ENCODE data around the gene ANKRD55.
"Not testable (repeated sequence)": the region's sequence is repeated elsewhere in the genome, so short reads cannot be mapped to it uniquely, and the experiment has no call there.

The ANKRD55 gene

GRCh38 chr5:56233230-56233629, at the start of gene ANKRD55:
ANKRD55 (minus strand) TSS chr5:56233330; CDS start chr5:56232913, 417 bp downstream.
- no peak for DNase-seq

- no peak for DNase-seq
Measured at GRCh38 chr5:56282216-56282615, 49.1 kb upstream of the ANKRD55 start.

GRCh38 chr5:56281489-56282165, 48.5 kb upstream of the ANKRD55 start:
- DNase-seq = no peak

- no peak for DNase-seq
Measured at GRCh38 chr5:56279979-56280378, 46.8 kb upstream of the ANKRD55 start.

- DNase-seq = no peak
Measured at GRCh38 chr5:56279291-56279690, 46.2 kb upstream of the ANKRD55 start.

GRCh38 chr5:56278335-56278753, 45.2 kb upstream of the ANKRD55 start:
- no peak for DNase-seq

GRCh38 chr5:56277573-56277972, 44.4 kb upstream of the ANKRD55 start:
- no peak for DNase-seq

- DNase-seq = no peak
Measured at GRCh38 chr5:56273376-56273955, 40.3 kb upstream of the ANKRD55 start.

GRCh38 chr5:56272765-56273164, 39.6 kb upstream of the ANKRD55 start:
- no peak for DNase-seq

- peak; percentile 91 for DNase-seq
Measured at GRCh38 chr5:56270568-56271392, 37.6 kb upstream of the ANKRD55 start.

- DNase-seq = no peak
Measured at GRCh38 chr5:56270058-56270457, 36.9 kb upstream of the ANKRD55 start.

GRCh38 chr5:56269216-56269927, 36.2 kb upstream of the ANKRD55 start:
- no peak for DNase-seq

GRCh38 chr5:56268707-56269106, 35.6 kb upstream of the ANKRD55 start:
- DNase-seq = not testable (repeated sequence)

- DNase-seq = no peak
Measured at GRCh38 chr5:56267856-56268255, 34.7 kb upstream of the ANKRD55 start.

GRCh38 chr5:56264417-56265025, 31.4 kb upstream of the ANKRD55 start:
- DNase-seq = peak; percentile 65

GRCh38 chr5:56262279-56262678, 29.1 kb upstream of the ANKRD55 start:
- no peak for DNase-seq

GRCh38 chr5:56259002-56259511, 25.9 kb upstream of the ANKRD55 start:
- DNase-seq = no peak

GRCh38 chr5:56257763-56258529, 24.8 kb upstream of the ANKRD55 start:
- not testable (repeated sequence) for DNase-seq

- DNase-seq = no peak
Measured at GRCh38 chr5:56257010-56257409, 23.9 kb upstream of the ANKRD55 start.

- DNase-seq = no peak
Measured at GRCh38 chr5:56255502-56255901, 22.4 kb upstream of the ANKRD55 start.

- no peak for DNase-seq
Measured at GRCh38 chr5:56253924-56254323, 20.8 kb upstream of the ANKRD55 start.

- no peak for DNase-seq
Measured at GRCh38 chr5:56253126-56253525, 20.0 kb upstream of the ANKRD55 start.
